Liver (tissue), 9 donors: ENCODE results near the gene OSBPL1A. TPM values are rescaled to one million over a fixed set of nuclear protein-coding genes. Genes with fewer than 3 reads are reported as not detected.

Experiments used
- DNase-seq: peaks from one replicate; pipeline ENCODE4 v3.0.0-alpha.2; 2017; ENCODE audit warnings: low spot score
- H3K27ac ChIP-seq, 2 donors: one replicate each; pipeline ENCODE4 v1.7.0; 2013; ENCODE audit warnings: inconsistent platforms in 2 of 2, low read length in 2 of 2, control low read depth in 1 of 2, low read depth in 1 of 2, mild to moderate bottlenecking in 1 of 2
- H3K27me3 ChIP-seq, 4 donors: one replicate each; pipeline versions ENCODE4 v1.6.1 to v1.7.0; 2013; ENCODE audit warnings: low read length in 3 of 4, inconsistent platforms in 1 of 4, mild to moderate bottlenecking in 1 of 4, moderate library complexity in 1 of 4; ENCODE audit not compliant: control insufficient read depth in 4 of 4, insufficient read depth in 4 of 4
- H3K36me3 ChIP-seq, 4 donors: one replicate each; pipeline versions ENCODE4 v1.6.1 to v1.7.0; 2013; ENCODE audit warnings: low read length in 3 of 4, mild to moderate bottlenecking in 3 of 4, low read depth in 1 of 4, moderate library complexity in 1 of 4; ENCODE audit not compliant: control insufficient read depth in 4 of 4, insufficient read depth in 3 of 4
- H3K4me1 ChIP-seq, 4 donors: one replicate each; pipeline versions ENCODE4 v1.6.1 to v1.7.0; 2013; ENCODE audit warnings: low read length in 3 of 4, mild to moderate bottlenecking in 3 of 4, moderate library complexity in 1 of 4; ENCODE audit not compliant: control insufficient read depth in 4 of 4, insufficient read depth in 4 of 4
- H3K4me3 ChIP-seq, 3 donors: one replicate each; pipeline versions ENCODE4 v1.6.1 to v1.7.0; 2013; ENCODE audit warnings: low read length in 3 of 3, control low read depth in 1 of 3, low read depth in 1 of 3, mild to moderate bottlenecking in 1 of 3
- H3K9ac ChIP-seq, 2 donors: one replicate each; pipeline ENCODE4 v1.7.0; 2013; ENCODE audit warnings: low read length in 2 of 2, mild to moderate bottlenecking in 2 of 2, moderate library complexity in 2 of 2, control low read depth in 1 of 2, low read depth in 1 of 2
- H3K9me3 ChIP-seq, 4 donors: one replicate each; pipeline versions ENCODE4 v1.6.1 to v1.7.0; 2013; ENCODE audit warnings: low read length in 3 of 4; ENCODE audit not compliant: control insufficient read depth in 4 of 4
- CTCF ChIP-seq: fragments of 150-350 bp; IDR thresholded peaks from 2 replicates; pipeline ENCODE4 v1.5.1; 2017; ENCODE audit warnings: improper control_type of control experiment, low read depth, low read length; ENCODE audit not compliant: missing input control
- EGR1 ChIP-seq, 2 donors: IDR thresholded peaks; 2 replicates each; pipeline ENCODE4 v1.6.1; 2016 to 2018; ENCODE audit warnings: antibody characterized with exemption in 2 of 2, low read depth in 2 of 2
- FOXA1 ChIP-seq: IDR thresholded peaks from 2 replicates; pipeline ENCODE4 v1.6.1; 2016; ENCODE audit warnings: antibody characterized with exemption
- FOXA2 ChIP-seq: IDR thresholded peaks from 2 replicates; pipeline ENCODE4 v1.6.1; 2016; ENCODE audit warnings: antibody characterized with exemption
- GABPA ChIP-seq, 2 donors: IDR thresholded peaks in 1 of 2; conservative IDR thresholded peaks in 1 of 2; 2 replicates each; pipeline ENCODE4 v1.6.1; 2016; ENCODE audit warnings: antibody characterized with exemption in 2 of 2, mild to moderate bottlenecking in 1 of 2, moderate library complexity in 1 of 2
- HNF4A ChIP-seq, 2 donors: conservative IDR thresholded peaks; 2 replicates each; pipeline ENCODE4 v1.6.1; 2016; ENCODE audit warnings: antibody characterized with exemption in 2 of 2, mild to moderate bottlenecking in 2 of 2
- HNF4G ChIP-seq: IDR thresholded peaks from 2 replicates; pipeline ENCODE4 v1.6.1; 2016; ENCODE audit warnings: antibody characterized with exemption
- JUND ChIP-seq, 2 donors: IDR thresholded peaks; 2 replicates each; pipeline ENCODE4 v1.6.1; 2016; ENCODE audit warnings: antibody characterized with exemption in 2 of 2
- RXRA ChIP-seq, 2 donors: IDR thresholded peaks; 2 replicates each; pipeline ENCODE4 v1.6.1; 2017 to 2018; ENCODE audit warnings: antibody characterized with exemption in 2 of 2, mild to moderate bottlenecking in 1 of 2
- SP1 ChIP-seq: IDR thresholded peaks from 2 replicates; pipeline ENCODE4 v1.6.1; 2018; ENCODE audit warnings: antibody characterized with exemption, mild to moderate bottlenecking
- TAF1 ChIP-seq: conservative IDR thresholded peaks from 2 replicates; pipeline ENCODE4 v1.6.1; 2016; ENCODE audit warnings: antibody characterized with exemption, mild to moderate bottlenecking
- YY1 ChIP-seq: IDR thresholded peaks from 2 replicates; pipeline ENCODE4 v1.6.1; 2016; ENCODE audit warnings: antibody characterized with exemption, mild to moderate bottlenecking
- WGBS: extraction: QIAGEN DNeasy Blood & Tissue Kit; methylation state at CpG from one replicate; pipeline ENCODE4 v1.1.7; 2013; 5-methylcytosine and 5-hydroxymethylcytosine counted together
- polyA plus RNA-seq, 2 donors: library from polyadenylated mRNA; stranded (reverse) in 1 of 2; unstranded in 1 of 2; fragments of 200-250 nt in 1 of 2; fragments of >200 nt in 1 of 2; fragmentation: Nextera tagmentation in 1 of 2; extraction: Ambion mirVana in 1 of 2; gene quantifications; one replicate each; pipeline versions ENCODE4 v1.2.1 to v1.2.3, GENCODE V29; 2013 to 2015
- total RNA-seq, 2 donors: library from RNA; depleted of rRNA; stranded (reverse); fragments of >200 nt; gene quantifications; one replicate each; pipeline ENCODE4 v1.2.3, GENCODE V29; 2014
- TF ChIP-seq, protein P1 (sequence below): IDR thresholded peaks from 2 replicates; pipeline ENCODE4 v1.6.1; 2016; ENCODE audit warnings: antibody characterized with exemption
- TF ChIP-seq, protein P2 (sequence below): IDR thresholded peaks from 2 replicates; pipeline ENCODE4 v1.6.1; 2016; ENCODE audit warnings: antibody characterized with exemption, mild to moderate bottlenecking
- TF ChIP-seq, protein P3 (sequence below): IDR thresholded peaks from 2 replicates; pipeline ENCODE4 v1.6.1; 2016; ENCODE audit warnings: antibody characterized with exemption
- donor health status: healthy.
- donor health status: healthy.
- donor health status: healthy.
- donor health status: healthy.
- donor health status: healthy.

OSBPL1A gene
- total and polyA plus RNA-seq, 4 donors = 5.4 to 12.6 (median 8.9) TPM

GRCh38 chr18:24168496-24168895 is 229.1 kb downstream of the OSBPL1A start:
- Histone ChIP-seq H3K4me3 (no peak overlapping the region), H3K27ac (no peak overlapping the region), H3K9ac (no peak overlapping the region), H3K27me3 (no peaks in the 10 kb centered on the region), H3K9me3 (no peaks in the 10 kb centered on the region), H3K4me1 (no peaks in the 10 kb centered on the region), H3K36me3 (peaks cover 0 to 16% (median 7%) of the 10 kb centered on the region in 4 donors)
- 95% methylated on average over 7 of the region's 7 CpGs for WGBS
- no peak for TF ChIP-seq TAF1
- TF ChIP-seq FOXA1 = no peak
- no peak for TF ChIP-seq JUND (IDR thresholded peaks at IDR 0.05)
- no peak for DNase-seq

GRCh38 chr18:24161304-24161703 is 236.3 kb downstream of the OSBPL1A start:
- Histone ChIP-seq H3K9me3 (no peaks in the 10 kb centered on the region), H3K4me3 (no peak overlapping the region), H3K36me3 (peaks cover 0 to 5% (median 2%) of the 10 kb centered on the region in 4 donors), H3K4me1 (peaks cover 0 to 3% (median 0%) of the 10 kb centered on the region in 4 donors), H3K9ac (no peak overlapping the region), H3K27ac (no peak overlapping the region), H3K27me3 (no peaks in the 10 kb centered on the region)
- 44% methylated on average over 2 of the region's 2 CpGs for WGBS
- no peak for TF ChIP-seq RXRA (IDR thresholded peaks at IDR 0.05)
- TF ChIP-seq HNF4A (conservative IDR thresholded peaks at IDR 0.05) = no peak
- TF ChIP-seq, protein P1, sequence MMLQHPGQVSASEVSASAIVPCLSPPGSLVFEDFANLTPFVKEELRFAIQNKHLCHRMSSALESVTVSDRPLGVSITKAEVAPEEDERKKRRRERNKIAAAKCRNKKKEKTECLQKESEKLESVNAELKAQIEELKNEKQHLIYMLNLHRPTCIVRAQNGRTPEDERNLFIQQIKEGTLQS = no peak
- no peak for TF ChIP-seq SP1
- no peak for TF ChIP-seq TAF1
- no peak for TF ChIP-seq EGR1 (IDR thresholded peaks at IDR 0.05; ENCODE audit: low read depth in 2 of 2)
- no peak for TF ChIP-seq CTCF
- TF ChIP-seq, protein P2, sequence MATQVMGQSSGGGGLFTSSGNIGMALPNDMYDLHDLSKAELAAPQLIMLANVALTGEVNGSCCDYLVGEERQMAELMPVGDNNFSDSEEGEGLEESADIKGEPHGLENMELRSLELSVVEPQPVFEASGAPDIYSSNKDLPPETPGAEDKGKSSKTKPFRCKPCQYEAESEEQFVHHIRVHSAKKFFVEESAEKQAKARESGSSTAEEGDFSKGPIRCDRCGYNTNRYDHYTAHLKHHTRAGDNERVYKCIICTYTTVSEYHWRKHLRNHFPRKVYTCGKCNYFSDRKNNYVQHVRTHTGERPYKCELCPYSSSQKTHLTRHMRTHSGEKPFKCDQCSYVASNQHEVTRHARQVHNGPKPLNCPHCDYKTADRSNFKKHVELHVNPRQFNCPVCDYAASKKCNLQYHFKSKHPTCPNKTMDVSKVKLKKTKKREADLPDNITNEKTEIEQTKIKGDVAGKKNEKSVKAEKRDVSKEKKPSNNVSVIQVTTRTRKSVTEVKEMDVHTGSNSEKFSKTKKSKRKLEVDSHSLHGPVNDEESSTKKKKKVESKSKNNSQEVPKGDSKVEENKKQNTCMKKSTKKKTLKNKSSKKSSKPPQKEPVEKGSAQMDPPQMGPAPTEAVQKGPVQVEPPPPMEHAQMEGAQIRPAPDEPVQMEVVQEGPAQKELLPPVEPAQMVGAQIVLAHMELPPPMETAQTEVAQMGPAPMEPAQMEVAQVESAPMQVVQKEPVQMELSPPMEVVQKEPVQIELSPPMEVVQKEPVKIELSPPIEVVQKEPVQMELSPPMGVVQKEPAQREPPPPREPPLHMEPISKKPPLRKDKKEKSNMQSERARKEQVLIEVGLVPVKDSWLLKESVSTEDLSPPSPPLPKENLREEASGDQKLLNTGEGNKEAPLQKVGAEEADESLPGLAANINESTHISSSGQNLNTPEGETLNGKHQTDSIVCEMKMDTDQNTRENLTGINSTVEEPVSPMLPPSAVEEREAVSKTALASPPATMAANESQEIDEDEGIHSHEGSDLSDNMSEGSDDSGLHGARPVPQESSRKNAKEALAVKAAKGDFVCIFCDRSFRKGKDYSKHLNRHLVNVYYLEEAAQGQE = no peak
- no peak for TF ChIP-seq GABPA (IDR thresholded peaks at IDR 0.05 in 1 of 2, conservative IDR thresholded peaks at IDR 0.05 in 1 of 2)
- TF ChIP-seq HNF4G = no peak
- TF ChIP-seq FOXA2 = no peak
- no peak for TF ChIP-seq YY1
- TF ChIP-seq, protein P3, sequence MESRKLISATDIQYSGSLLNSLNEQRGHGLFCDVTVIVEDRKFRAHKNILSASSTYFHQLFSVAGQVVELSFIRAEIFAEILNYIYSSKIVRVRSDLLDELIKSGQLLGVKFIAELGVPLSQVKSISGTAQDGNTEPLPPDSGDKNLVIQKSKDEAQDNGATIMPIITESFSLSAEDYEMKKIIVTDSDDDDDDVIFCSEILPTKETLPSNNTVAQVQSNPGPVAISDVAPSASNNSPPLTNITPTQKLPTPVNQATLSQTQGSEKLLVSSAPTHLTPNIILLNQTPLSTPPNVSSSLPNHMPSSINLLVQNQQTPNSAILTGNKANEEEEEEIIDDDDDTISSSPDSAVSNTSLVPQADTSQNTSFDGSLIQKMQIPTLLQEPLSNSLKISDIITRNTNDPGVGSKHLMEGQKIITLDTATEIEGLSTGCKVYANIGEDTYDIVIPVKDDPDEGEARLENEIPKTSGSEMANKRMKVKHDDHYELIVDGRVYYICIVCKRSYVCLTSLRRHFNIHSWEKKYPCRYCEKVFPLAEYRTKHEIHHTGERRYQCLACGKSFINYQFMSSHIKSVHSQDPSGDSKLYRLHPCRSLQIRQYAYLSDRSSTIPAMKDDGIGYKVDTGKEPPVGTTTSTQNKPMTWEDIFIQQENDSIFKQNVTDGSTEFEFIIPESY = no peak
- no peak for TF ChIP-seq FOXA1
- DNase-seq = no peak
